Osteoblast (primary cell): Measurements from ENCODE around the gene MCUR1. TPM values are rescaled to one million over a fixed set of nuclear protein-coding genes. Genes with fewer than 3 reads are reported as not detected.
"Not testable (repeated sequence)": the region's sequence is repeated elsewhere in the genome, so short reads cannot be mapped to it uniquely, and the experiment has no call there.

Experiments used
- DNase-seq: peaks from one replicate; pipeline ENCODE4 v3.0.0; 2011; ENCODE audit warnings: low spot score, mixed read lengths; ENCODE audit not compliant: insufficient read length; ENCODE audit errors: missing footprints
- H2AFZ ChIP-seq: 2 replicates; pipeline ENCODE4 v1.6.0; 2011; ENCODE audit warnings: mild to moderate bottlenecking, low read length
- H3K27ac ChIP-seq: 2 replicates; pipeline ENCODE4 v1.5.1; 2011; ENCODE audit warnings: mild to moderate bottlenecking, low read depth, low read length, moderate library complexity
- H3K27me3 ChIP-seq: 2 replicates; pipeline ENCODE4 v1.6.0; 2012; ENCODE audit warnings: mild to moderate bottlenecking, control low read depth, inconsistent platforms, low read length, moderate library complexity; ENCODE audit not compliant: insufficient read depth
- H3K36me3 ChIP-seq: 2 replicates; pipeline ENCODE4 v1.5.1; 2011; ENCODE audit warnings: mild to moderate bottlenecking, low read length, control low read depth, moderate library complexity; ENCODE audit not compliant: insufficient read depth
- H3K4me1 ChIP-seq: 2 replicates; pipeline ENCODE4 v1.5.1; 2011; ENCODE audit warnings: mild to moderate bottlenecking, low read length, control low read depth, moderate library complexity; ENCODE audit not compliant: insufficient read depth
- H3K4me2 ChIP-seq: 2 replicates; pipeline ENCODE4 v1.6.0; 2011; ENCODE audit warnings: mild to moderate bottlenecking, low read length; ENCODE audit not compliant: insufficient read depth
- H3K4me3 ChIP-seq: fragments of 200-600 bp; sonication (generic); 3 replicates; pipeline ENCODE4 v1.5.1; 2012; ENCODE audit warnings: mild to moderate bottlenecking, low read length, inconsistent platforms; ENCODE audit not compliant: insufficient read depth
- H3K79me2 ChIP-seq: 2 replicates; pipeline ENCODE4 v1.6.0; 2012; ENCODE audit warnings: mild to moderate bottlenecking, low read length, control low read depth, inconsistent platforms; ENCODE audit not compliant: insufficient read depth
- H3K9me3 ChIP-seq: 2 replicates; pipeline ENCODE4 v1.5.1; 2011; ENCODE audit warnings: low read depth, low read length, control low read depth
- H4K20me1 ChIP-seq: 2 replicates; pipeline ENCODE4 v1.6.0; 2012; ENCODE audit warnings: mild to moderate bottlenecking, low read length, control low read depth; ENCODE audit not compliant: insufficient read depth
- CTCF ChIP-seq: IDR thresholded peaks from 2 replicates; pipeline ENCODE4 v1.5.1; 2011; ENCODE audit warnings: mild to moderate bottlenecking, low read depth, low read length, moderate library complexity; ENCODE audit errors: extremely low read depth
- total RNA-seq: library from RNA; depleted of rRNA; stranded (reverse); fragments of >200 nt; gene quantifications from 2 replicates; pipeline ENCODE4 v1.2.3, GENCODE V29; 2012

The MCUR1 gene
- total RNA-seq, 1 donor = 14.8 TPM

- Histone ChIP-seq H3K4me2 (no peak overlapping the region), H3K36me3 (no peaks in the 10 kb centered on the region), H3K27me3 (no peaks in the 10 kb centered on the region), H3K4me1 (no peaks in the 10 kb centered on the region), H3K27ac (no peak overlapping the region), H2AFZ (no peak overlapping the region), H4K20me1 (no peaks in the 10 kb centered on the region), H3K4me3 (no peak overlapping the region), H3K79me2 (no peaks in the 10 kb centered on the region), H3K9me3 (no peaks in the 10 kb centered on the region)
- TF ChIP-seq CTCF = no peak
- DNase-seq = no peak
Measured at GRCh38 chr6:13831615-13832014, 17.3 kb upstream of the MCUR1 start.

GRCh38 chr6:13830803-13831202 lies 16.4 kb upstream of the MCUR1 start:
- TF ChIP-seq CTCF = no peak
- DNase-seq = no peak
- H3K4me2 ChIP-seq = no peak overlapping the region

GRCh38 chr6:13829419-13829818 lies 15.1 kb upstream of the MCUR1 start:
- H3K9me3 ChIP-seq, H3K4me2 ChIP-seq, H3K79me2 ChIP-seq, H3K4me3 ChIP-seq, H3K36me3 ChIP-seq, H3K27ac ChIP-seq, H3K27me3 ChIP-seq, DNase-seq, H3K4me1 ChIP-seq, H4K20me1 ChIP-seq, H2AFZ ChIP-seq: not testable (repeated sequence)

More at GRCh38 chr6:13830803-13831202, 16.4 kb upstream of the MCUR1 start:
- no peak overlapping the region for H3K4me3 ChIP-seq
- no peaks in the 10 kb centered on the region for H3K79me2 ChIP-seq
- no peaks in the 10 kb centered on the region for H3K36me3 ChIP-seq
- no peaks in the 10 kb centered on the region for H3K4me1 ChIP-seq
- H3K27ac ChIP-seq = no peak overlapping the region
- H3K9me3 ChIP-seq = no peaks in the 10 kb centered on the region
- no peaks in the 10 kb centered on the region for H3K27me3 ChIP-seq
- no peaks in the 10 kb centered on the region for H4K20me1 ChIP-seq
- no peak overlapping the region for H2AFZ ChIP-seq

GRCh38 chr6:13828656-13829301 lies 14.4 kb upstream of the MCUR1 start:
- H4K20me1 ChIP-seq, H3K27me3 ChIP-seq, H3K79me2 ChIP-seq, H3K4me3 ChIP-seq, DNase-seq, H3K36me3 ChIP-seq, H2AFZ ChIP-seq, H3K27ac ChIP-seq, H3K4me2 ChIP-seq, H3K9me3 ChIP-seq, H3K4me1 ChIP-seq: not testable (repeated sequence)

- H3K9me3 ChIP-seq = no peaks in the 10 kb centered on the region
- H3K4me1 ChIP-seq = no peaks in the 10 kb centered on the region
- no peak overlapping the region for H3K27ac ChIP-seq
- TF ChIP-seq CTCF = no peak
- no peaks in the 10 kb centered on the region for H3K36me3 ChIP-seq
- no peak overlapping the region for H3K4me3 ChIP-seq
- H3K27me3 ChIP-seq = no peaks in the 10 kb centered on the region
- no peak overlapping the region for H3K4me2 ChIP-seq
- H2AFZ ChIP-seq = no peak overlapping the region
- DNase-seq = no peak
- no peaks in the 10 kb centered on the region for H3K79me2 ChIP-seq
- H4K20me1 ChIP-seq = no peaks in the 10 kb centered on the region
Measured at GRCh38 chr6:13827032-13827431, 12.7 kb upstream of the MCUR1 start.
